Bronchial epithelial cell (primary cell): Measurements from ENCODE around the gene TNNT1. TPM values are rescaled to one million over a fixed set of nuclear protein-coding genes. Genes with fewer than 3 reads are reported as not detected.

Experiments
- DNase-seq: peaks from one replicate; pipeline ENCODE4 v3.0.0-alpha.2; 2010; ENCODE audit warnings: low read depth
- FAIRE-seq: peaks from 2 replicates; lab custom pipeline; 2011; peaks lifted over from hg19 to GRCh38; lab: Jason Lieb, UNC
- H3K27me3 ChIP-seq: 2 replicates; pipeline ENCODE4 v1.5.1; 2011; ENCODE audit warnings: low read length; ENCODE audit not compliant: control insufficient read depth, insufficient read depth
- H3K36me3 ChIP-seq: 2 replicates; pipeline ENCODE4 v1.5.1; 2011; ENCODE audit warnings: low read length; ENCODE audit not compliant: control insufficient read depth, insufficient read depth
- H3K4me3 ChIP-seq: 2 replicates; pipeline ENCODE4 v1.5.1; 2011; ENCODE audit warnings: mild to moderate bottlenecking, low read depth, low read length, control low read depth
- total RNA-seq: library from RNA; depleted of rRNA; stranded (reverse); fragments of >200 nt; gene quantifications from 2 replicates; pipeline ENCODE4 v1.2.1, GENCODE V29; 2014
- TF ChIP-seq, protein P1 (sequence below): IDR thresholded peaks from 2 replicates; pipeline ENCODE4 v1.5.1; 2011; ENCODE audit warnings: mild to moderate bottlenecking, moderate library complexity, low read length, control low read depth, inconsistent platforms; ENCODE audit not compliant: insufficient read depth, severe bottlenecking

TNNT1 gene
- total RNA-seq, 1 donor from 2014 or later = 65.0 TPM

DNA sequence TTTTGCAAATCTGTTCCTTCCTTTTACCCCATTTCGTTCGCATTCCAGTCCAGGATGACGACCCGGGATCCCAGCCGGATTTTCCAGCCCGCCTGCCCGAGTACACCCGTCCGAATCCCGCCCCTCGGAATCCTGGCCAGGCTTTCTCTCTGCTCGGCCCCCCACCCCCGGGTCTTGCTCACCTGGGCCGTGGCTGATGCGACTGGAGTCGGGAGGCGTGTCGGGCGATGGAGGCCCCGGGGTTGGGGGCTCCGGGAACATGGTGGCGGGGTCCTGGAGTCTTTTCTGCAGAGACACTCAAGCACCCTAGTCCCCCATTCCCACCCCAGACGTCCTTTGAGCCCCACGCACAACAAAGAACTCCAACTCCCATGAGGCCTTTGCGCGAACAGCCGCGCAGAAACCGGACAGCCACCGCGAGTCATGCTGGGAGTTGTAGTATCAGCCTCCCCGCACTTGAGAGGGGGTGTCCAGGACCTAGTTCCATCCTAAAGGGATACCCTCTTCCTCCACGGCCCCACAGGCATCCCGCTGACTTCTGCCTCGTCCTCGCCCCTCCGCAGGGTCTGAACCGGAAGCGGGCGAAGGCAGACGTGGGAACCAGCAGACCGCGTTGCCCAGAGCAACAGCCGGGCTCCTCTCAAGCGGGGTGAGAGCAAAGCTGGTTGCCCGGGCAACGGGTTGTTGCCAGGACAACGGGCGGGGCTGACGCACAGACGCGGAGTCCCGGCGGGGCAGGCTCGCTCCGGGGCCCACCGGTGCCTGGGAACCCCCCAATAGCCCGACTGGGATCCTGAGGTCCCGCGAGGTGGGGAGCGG, 30.0 kb upstream of the TNNT1 start:
- Histone ChIP-seq H3K36me3 (no peaks in the 10 kb centered on the region), H3K27me3 (peaks cover 2% of the 10 kb centered on the region), H3K4me3 (no peak overlapping the region)
- TF ChIP-seq, protein P1, sequence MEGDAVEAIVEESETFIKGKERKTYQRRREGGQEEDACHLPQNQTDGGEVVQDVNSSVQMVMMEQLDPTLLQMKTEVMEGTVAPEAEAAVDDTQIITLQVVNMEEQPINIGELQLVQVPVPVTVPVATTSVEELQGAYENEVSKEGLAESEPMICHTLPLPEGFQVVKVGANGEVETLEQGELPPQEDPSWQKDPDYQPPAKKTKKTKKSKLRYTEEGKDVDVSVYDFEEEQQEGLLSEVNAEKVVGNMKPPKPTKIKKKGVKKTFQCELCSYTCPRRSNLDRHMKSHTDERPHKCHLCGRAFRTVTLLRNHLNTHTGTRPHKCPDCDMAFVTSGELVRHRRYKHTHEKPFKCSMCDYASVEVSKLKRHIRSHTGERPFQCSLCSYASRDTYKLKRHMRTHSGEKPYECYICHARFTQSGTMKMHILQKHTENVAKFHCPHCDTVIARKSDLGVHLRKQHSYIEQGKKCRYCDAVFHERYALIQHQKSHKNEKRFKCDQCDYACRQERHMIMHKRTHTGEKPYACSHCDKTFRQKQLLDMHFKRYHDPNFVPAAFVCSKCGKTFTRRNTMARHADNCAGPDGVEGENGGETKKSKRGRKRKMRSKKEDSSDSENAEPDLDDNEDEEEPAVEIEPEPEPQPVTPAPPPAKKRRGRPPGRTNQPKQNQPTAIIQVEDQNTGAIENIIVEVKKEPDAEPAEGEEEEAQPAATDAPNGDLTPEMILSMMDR = no peak
- peak; percentile 39 for DNase-seq
- no peak for FAIRE-seq

DNA sequence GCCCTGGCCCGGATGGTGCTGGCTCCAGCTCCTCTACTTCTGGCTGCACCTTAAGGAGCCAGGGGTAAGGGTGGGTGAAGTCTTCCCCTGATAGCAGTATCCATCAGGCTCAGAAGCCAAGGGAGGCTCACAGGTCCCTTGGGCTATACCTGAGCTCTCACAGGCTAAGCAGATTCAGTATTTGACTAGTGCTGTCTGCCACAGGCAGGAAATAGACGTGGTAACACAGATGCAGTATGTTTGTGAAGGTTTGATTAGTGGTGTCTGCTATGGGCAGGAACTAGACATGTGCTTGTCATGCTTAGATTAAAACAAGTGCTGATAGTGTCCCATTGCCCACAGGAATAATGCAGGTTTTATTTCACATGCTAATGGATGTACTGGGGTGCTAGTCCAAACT, 27.1 kb upstream of the TNNT1 start:
- no peak for FAIRE-seq
- no peaks in the 10 kb centered on the region for H3K36me3 ChIP-seq
- peaks cover 2% of the 10 kb centered on the region for H3K27me3 ChIP-seq
- no peak for DNase-seq
- no peak overlapping the region for H3K4me3 ChIP-seq
- TF ChIP-seq, protein P1 = no peak

DNA sequence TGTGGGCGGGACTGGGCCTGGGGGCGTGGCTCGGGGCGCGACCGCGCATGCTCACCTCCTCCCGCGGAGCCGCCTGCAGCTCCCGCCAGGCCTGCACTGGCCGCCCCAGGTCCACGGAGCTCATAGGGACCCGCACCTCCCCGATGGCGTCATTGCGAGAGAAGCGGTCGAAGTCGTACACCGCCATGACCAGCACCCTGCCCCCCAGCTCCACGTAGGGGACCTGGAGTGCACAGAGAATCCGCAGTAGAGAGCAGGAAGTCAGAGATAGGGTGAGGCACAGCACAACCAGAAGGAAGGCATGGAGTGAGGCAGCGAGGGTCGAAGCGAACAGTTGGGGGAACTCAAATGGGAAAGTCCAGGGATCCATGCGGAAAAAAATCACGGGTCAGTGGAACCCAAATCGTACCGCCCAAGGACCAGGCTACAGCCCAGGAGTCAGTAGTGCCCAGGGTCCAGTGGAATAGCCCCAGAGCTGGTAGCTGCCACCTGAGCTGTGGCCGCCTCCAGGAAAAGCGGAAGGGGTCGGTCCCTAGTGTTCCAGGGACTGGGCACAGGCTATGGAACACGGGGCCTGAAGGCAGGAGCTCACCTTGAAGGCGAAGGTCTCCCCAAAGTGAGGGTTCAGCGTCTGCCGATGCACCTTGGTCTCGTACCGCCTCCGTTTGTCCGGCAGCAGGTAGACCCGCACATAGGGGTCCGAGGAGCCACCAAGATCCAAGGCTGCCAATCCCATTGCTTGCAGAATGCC, 26.3 kb upstream of the TNNT1 start:
- DNase-seq = no peak
- no peak for FAIRE-seq
- no peak overlapping the region for H3K4me3 ChIP-seq
- H3K27me3 ChIP-seq = peaks cover 2% of the 10 kb centered on the region
- TF ChIP-seq, protein P1 = no peak
- no peaks in the 10 kb centered on the region for H3K36me3 ChIP-seq

DNA sequence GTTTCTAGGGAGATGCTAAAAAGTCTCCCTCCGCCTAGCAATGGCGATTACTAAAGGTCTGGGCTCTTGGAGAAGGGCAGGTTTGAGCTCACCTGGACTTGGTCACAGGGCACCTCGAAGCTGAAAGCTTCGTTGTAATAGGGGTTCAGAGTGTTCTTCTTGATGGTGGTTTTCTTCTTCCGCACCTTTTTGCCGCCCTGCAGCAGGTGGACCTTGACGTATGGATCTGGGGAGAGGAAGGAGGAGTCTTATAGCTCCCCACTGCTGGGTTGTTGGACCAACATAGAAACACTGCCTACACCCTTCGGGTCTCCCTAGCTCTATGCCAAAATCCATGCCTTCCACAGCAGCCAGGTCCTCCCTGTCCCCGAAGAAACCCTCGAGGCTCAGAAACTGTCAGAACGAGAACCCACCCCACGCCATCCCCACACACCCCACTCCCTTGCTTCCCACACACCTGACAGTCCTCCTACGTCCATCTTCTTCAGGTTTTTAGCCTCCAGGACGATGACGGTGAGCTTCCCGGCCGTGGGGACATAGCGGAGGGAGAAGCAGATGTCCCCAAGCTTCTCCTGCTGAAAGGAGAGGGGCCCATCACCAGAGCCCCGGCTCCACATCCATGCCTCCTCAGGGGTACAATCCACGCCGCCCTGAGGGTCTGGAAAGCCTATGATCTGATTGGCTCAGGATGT, 25.6 kb upstream of the TNNT1 start:
- H3K4me3 ChIP-seq = no peak overlapping the region

DNA sequence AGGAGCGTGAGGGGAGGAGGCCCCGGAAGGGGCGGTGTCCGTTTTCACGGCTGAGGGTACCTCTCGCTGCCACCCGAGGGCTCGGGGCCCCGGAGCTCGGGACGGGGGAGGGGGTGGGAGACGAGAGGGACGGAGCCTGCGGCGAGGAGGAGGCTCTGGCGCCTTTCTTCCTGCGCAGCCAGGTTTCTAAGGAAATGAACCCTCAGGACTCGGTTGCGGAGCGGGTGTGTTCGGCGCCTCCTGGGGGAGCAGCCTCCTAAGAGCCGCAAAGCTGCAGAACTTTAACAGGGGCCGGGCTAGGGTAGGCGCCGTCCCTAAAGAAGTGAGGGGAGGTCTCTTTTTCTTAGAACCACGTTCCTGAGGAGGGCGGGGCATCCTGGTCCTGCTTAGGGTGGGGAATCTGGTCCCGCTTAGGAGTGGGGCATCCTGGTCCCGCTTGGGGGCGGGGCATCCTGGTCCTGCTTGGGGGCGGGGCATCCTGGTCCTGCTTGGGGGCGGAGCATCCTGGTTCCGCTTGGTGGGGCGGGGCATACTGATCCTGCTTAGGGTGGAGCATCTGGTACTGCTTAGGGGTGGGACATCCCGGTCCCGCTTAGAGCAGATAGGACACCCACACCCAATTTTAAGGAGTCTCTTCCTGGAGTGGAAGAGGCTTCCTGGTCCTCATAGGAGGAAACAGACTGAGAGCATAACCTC, 24.9 kb upstream of the TNNT1 start:
- FAIRE-seq = no peak
- H3K36me3 ChIP-seq = no peaks in the 10 kb centered on the region
- DNase-seq = peak; percentile 35
- H3K27me3 ChIP-seq = no peaks in the 10 kb centered on the region
- TF ChIP-seq, protein P1 = no peak
- H3K4me3 ChIP-seq = peak overlapping the region; percentile 37

More for the DNA sequence above, 25.6 kb upstream of the TNNT1 start:
- TF ChIP-seq, protein P1 = no peak
- Histone ChIP-seq H3K27me3 (peaks cover under 1% of the 10 kb centered on the region), H3K36me3 (no peaks in the 10 kb centered on the region)
- FAIRE-seq = no peak
- no peak for DNase-seq
